Progenitor cell of endocrine pancreas (in vitro differentiated cells): ENCODE measurements around the gene GABRB1. TPM values are rescaled to one million over a fixed set of nuclear protein-coding genes. Genes with fewer than 3 reads are reported as not detected.

Experiments used
- DNase-seq: peaks from one replicate; pipeline ENCODE4 v3.0.0; 2021; ENCODE audit warnings: low spot score; ENCODE audit not compliant: unreplicated experiment
- H3K27ac Mint-ChIP-seq: 2 replicates; pipeline ENCODE4 v1.8.0; 2021; ENCODE audit warnings: mild to moderate bottlenecking, moderate library complexity, mixed read lengths
- H3K27me3 Mint-ChIP-seq: 2 replicates; pipeline ENCODE4 v1.8.0; 2021; ENCODE audit warnings: mixed read lengths
- H3K36me3 Mint-ChIP-seq: 2 replicates; pipeline ENCODE4 v1.8.0; 2022; ENCODE audit warnings: mixed read lengths; ENCODE audit not compliant: insufficient read depth
- H3K4me1 Mint-ChIP-seq: 2 replicates; pipeline ENCODE4 v1.8.0; 2021; ENCODE audit warnings: low read depth, mixed read lengths
- H3K4me3 Mint-ChIP-seq: 2 replicates; pipeline ENCODE4 v1.8.0; 2021; ENCODE audit warnings: low read depth, mild to moderate bottlenecking, moderate library complexity, mixed read lengths
- H3K9me3 Mint-ChIP-seq: 2 replicates; pipeline ENCODE4 v1.8.0; 2021; ENCODE audit warnings: low read depth, mixed read lengths
- CTCF ChIP-seq: fragments of 200-600 bp; sonication (generic); IDR thresholded peaks from one replicate; pipeline ENCODE4 v1.5.0; 2021; ENCODE audit warnings: antibody characterized with exemption, mild to moderate bottlenecking; ENCODE audit not compliant: unreplicated experiment
- total RNA-seq: library from RNA; stranded (reverse); gene quantifications from 2 replicates; pipeline ENCODE4 v1.2.1, GENCODE V29; 2021

The GABRB1 gene
- total RNA-seq, 1 donor from 2014 or later: 1.2 TPM

GRCh38 chr4:47312170-47312569, 280.8 kb downstream of the GABRB1 start:
- no peaks in the 10 kb centered on the region for H3K9me3 Mint-ChIP-seq
- H3K4me1 Mint-ChIP-seq: peaks cover 1% of the 10 kb centered on the region
- H3K4me3 Mint-ChIP-seq: no peak overlapping the region
- H3K36me3 Mint-ChIP-seq: no peaks in the 10 kb centered on the region
- no peaks in the 10 kb centered on the region for H3K27me3 Mint-ChIP-seq
- H3K27ac Mint-ChIP-seq: no peak overlapping the region
- DNase-seq: no peak
- TF ChIP-seq CTCF: no peak

- Mint-ChIP-seq H3K4me3 (no peak overlapping the region), H3K4me1 (peaks cover 1% of the 10 kb centered on the region), H3K36me3 (no peaks in the 10 kb centered on the region), H3K27me3 (no peaks in the 10 kb centered on the region), H3K9me3 (no peaks in the 10 kb centered on the region), H3K27ac (no peak overlapping the region)
- no peak for DNase-seq
- no peak for TF ChIP-seq CTCF
Measured at GRCh38 chr4:47313384-47313783, 282.0 kb downstream of the GABRB1 start.

DNA sequence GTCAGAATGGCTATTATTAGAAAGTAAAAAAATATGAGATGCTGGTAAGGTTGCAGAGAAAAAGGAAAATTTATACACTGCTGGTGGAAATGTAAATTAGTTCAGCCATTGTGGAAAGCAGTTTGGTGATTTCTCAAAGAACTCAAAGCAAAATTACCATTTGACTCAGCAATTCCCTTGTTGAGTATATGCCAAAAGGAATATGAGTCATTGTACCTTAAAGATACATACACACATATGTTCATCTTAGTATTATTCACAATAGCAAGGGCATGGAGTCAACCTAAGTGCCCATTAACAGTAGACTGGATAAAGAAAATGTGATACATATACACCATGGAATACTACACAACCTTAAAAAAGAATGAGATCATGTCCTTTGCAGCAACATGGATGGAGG, 284.0 kb downstream of the GABRB1 start:
- Mint-ChIP-seq H3K36me3 (no peaks in the 10 kb centered on the region), H3K27ac (no peak overlapping the region), H3K4me3 (no peak overlapping the region), H3K9me3 (no peaks in the 10 kb centered on the region), H3K27me3 (no peaks in the 10 kb centered on the region), H3K4me1 (peaks cover 1% of the 10 kb centered on the region)
- TF ChIP-seq CTCF: no peak
- DNase-seq: no peak

DNA sequence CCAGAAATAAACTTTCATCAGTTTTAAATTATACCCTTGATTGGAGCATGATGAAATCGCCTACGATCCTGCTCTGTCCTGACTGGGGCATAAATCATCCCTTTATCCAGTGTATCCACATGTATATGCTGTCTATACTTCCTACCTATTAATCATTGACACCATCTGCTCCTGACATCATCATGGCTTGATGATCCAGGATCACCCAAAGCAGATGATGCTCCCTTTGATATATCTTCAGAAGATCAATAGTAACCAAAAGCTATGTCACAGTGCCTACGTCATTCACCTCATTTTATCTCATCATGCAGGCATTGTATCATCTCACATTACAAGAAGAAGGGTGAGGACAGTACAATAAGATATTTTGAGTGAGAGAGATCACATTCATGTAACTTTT, 294.7 kb downstream of the GABRB1 start:
- Mint-ChIP-seq H3K27me3 (no peaks in the 10 kb centered on the region), H3K27ac (no peak overlapping the region), H3K36me3 (no peaks in the 10 kb centered on the region), H3K4me1 (no peaks in the 10 kb centered on the region), H3K4me3 (no peak overlapping the region), H3K9me3 (no peaks in the 10 kb centered on the region)
- no peak for TF ChIP-seq CTCF
- DNase-seq: no peak

DNA sequence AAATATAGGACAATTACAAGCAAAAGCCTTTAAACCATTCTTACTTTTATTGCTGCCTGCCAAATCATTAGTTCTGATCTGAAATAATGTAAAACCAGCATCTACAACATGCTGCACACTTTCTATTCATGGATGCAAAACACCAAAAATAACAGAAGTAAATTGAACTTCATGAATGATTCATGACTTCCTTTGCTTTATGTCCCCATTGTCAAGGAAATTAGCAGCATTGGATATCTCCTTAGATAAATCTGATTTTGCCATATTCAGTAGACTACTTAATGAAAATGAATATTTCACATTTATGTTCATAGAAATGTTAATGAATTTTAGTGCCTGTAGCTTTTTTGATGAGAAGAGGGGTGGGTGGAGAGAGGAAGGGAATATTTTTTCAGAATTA, 299.5 kb downstream of the GABRB1 start:
- H3K4me3 Mint-ChIP-seq: no peak overlapping the region
- H3K27ac Mint-ChIP-seq: no peak overlapping the region
- H3K27me3 Mint-ChIP-seq: no peaks in the 10 kb centered on the region
- H3K9me3 Mint-ChIP-seq: no peaks in the 10 kb centered on the region
- H3K4me1 Mint-ChIP-seq: no peaks in the 10 kb centered on the region
- no peak for TF ChIP-seq CTCF
- DNase-seq: no peak
- H3K36me3 Mint-ChIP-seq: no peaks in the 10 kb centered on the region
